Gastroesophageal sphincter (tissue), 3 donors: ENCODE data around the gene RFPL3.

Experiments
- CTCF ChIP-seq, 4 experiments: fragments of 200-600 bp in 2 of 4; fragments of 450-650 bp in 2 of 4; sonication (generic) in 1 of 4; IDR thresholded peaks; one replicate each; pipeline ENCODE4 v1.5.1; 2017 to 2019; ENCODE audit warnings: antibody characterized with exemption in 4 of 4, mild to moderate bottlenecking in 2 of 4, moderate library complexity in 2 of 4
- EP300 ChIP-seq: sonication (generic); formaldehyde crosslinking; IDR thresholded peaks from one replicate; pipeline ENCODE4 v1.6.1; 2017; ENCODE audit warnings: antibody characterized with exemption, mild to moderate bottlenecking
- POLR2A ChIP-seq, 2 donors: fragments of 450-650 bp; IDR thresholded peaks; one replicate each; pipeline ENCODE4 v1.6.1; 2017; ENCODE audit warnings: antibody characterized with exemption in 2 of 2, mild to moderate bottlenecking in 2 of 2, moderate library complexity in 1 of 2
- POLR2AphosphoS5 ChIP-seq: sonication (generic); formaldehyde crosslinking; IDR thresholded peaks from one replicate; pipeline ENCODE4 v1.6.1; 2017; ENCODE audit warnings: antibody characterized with exemption

GRCh38 chr22:32323513-32324164 is 34.0 kb upstream of the RFPL3 start:
- TF ChIP-seq CTCF (IDR thresholded peaks at IDR 0.05) = no peak
- no peak for TF ChIP-seq EP300
- TF ChIP-seq POLR2A (IDR thresholded peaks at IDR 0.05) = no peak
- TF ChIP-seq POLR2AphosphoS5 = no peak
